K562 (cell line): ENCODE results near the gene NR3C2. TPM values are rescaled to one million over a fixed set of nuclear protein-coding genes. Genes with fewer than 3 reads are reported as not detected.

Experiments used
- ESRRB ChIP-seq: fragments of 250-450 bp; sonication (Bioruptor Pico); IDR thresholded peaks from 2 replicates; pipeline ENCODE4 v1.5.0; 2020; ENCODE audit warnings: mild to moderate bottlenecking, moderate library complexity, borderline replicate concordance
- MITF ChIP-seq: IDR thresholded peaks from 2 replicates; pipeline ENCODE4 v1.6.1; 2014; ENCODE audit warnings: antibody characterized with exemption
- PRDM10 ChIP-seq: fragments of 450-650 bp; IDR thresholded peaks from 2 replicates; pipeline ENCODE4 v1.6.1; 2018; ENCODE audit not compliant: partially characterized antibody
- RBM17 ChIP-seq: fragments of 200-400 bp; formaldehyde crosslinking; IDR thresholded peaks from 2 replicates; pipeline ENCODE4 v1.6.1; 2017; ENCODE audit warnings: low read depth, mild to moderate bottlenecking, low read length, borderline replicate concordance
- ZC3H8 ChIP-seq: fragments of 450-650 bp; IDR thresholded peaks from 2 replicates; pipeline ENCODE4 v1.6.1; 2017
- polyA plus RNA-seq, 8 experiments: library from polyadenylated mRNA; depleted of rRNA in 4 of 8; stranded (reverse) in 5 of 8; unstranded in 3 of 8; fragments of >200 nt; fragmentation: Nextera tagmentation in 2 of 8; fragmentation: Illumina TruSeq in 1 of 8; extraction: Ambion mirVana in 2 of 8; extraction: Trizol in 1 of 8; gene quantifications; 2 replicates each; pipeline versions ENCODE4 v1.2.1 to v1.2.3, GENCODE V29; 2011 to 2014; ENCODE audit warnings: inconsistent platforms in 1 of 8, missing spikeins in 1 of 8
- total RNA-seq, 7 experiments: library from RNA; depleted of rRNA in 6 of 7; stranded (reverse); fragments of >200 nt in 6 of 7; fragmentation: Illumina TruSeq in 2 of 7; extraction: Trizol in 2 of 7; gene quantifications; 2 replicates each; pipeline versions ENCODE4 v1.2.1 to v1.2.3, GENCODE V29; 2011 to 2021; ENCODE audit warnings: low replicate concordance in 1 of 7
- TF ChIP-seq, protein P1 (sequence below), 2 experiments: fragments of 450-650 bp; IDR thresholded peaks; 2 replicates each; pipeline ENCODE4 v1.6.1; 2018; ENCODE audit warnings: mild to moderate bottlenecking in 2 of 2, low read depth in 1 of 2; ENCODE audit not compliant: partially characterized antibody in 2 of 2

NR3C2 gene
- total and polyA plus RNA-seq, 9 of the 15 experiments (the other 6 are each of a cell fraction or from before 2014, with no cell fraction given) = 0.01 to 0.28 (median 0.16) TPM; not detected in 2

- no peak for TF ChIP-seq PRDM10
- no peak for TF ChIP-seq ESRRB (CRISPR knock-in tag)
- TF ChIP-seq, protein P1, sequence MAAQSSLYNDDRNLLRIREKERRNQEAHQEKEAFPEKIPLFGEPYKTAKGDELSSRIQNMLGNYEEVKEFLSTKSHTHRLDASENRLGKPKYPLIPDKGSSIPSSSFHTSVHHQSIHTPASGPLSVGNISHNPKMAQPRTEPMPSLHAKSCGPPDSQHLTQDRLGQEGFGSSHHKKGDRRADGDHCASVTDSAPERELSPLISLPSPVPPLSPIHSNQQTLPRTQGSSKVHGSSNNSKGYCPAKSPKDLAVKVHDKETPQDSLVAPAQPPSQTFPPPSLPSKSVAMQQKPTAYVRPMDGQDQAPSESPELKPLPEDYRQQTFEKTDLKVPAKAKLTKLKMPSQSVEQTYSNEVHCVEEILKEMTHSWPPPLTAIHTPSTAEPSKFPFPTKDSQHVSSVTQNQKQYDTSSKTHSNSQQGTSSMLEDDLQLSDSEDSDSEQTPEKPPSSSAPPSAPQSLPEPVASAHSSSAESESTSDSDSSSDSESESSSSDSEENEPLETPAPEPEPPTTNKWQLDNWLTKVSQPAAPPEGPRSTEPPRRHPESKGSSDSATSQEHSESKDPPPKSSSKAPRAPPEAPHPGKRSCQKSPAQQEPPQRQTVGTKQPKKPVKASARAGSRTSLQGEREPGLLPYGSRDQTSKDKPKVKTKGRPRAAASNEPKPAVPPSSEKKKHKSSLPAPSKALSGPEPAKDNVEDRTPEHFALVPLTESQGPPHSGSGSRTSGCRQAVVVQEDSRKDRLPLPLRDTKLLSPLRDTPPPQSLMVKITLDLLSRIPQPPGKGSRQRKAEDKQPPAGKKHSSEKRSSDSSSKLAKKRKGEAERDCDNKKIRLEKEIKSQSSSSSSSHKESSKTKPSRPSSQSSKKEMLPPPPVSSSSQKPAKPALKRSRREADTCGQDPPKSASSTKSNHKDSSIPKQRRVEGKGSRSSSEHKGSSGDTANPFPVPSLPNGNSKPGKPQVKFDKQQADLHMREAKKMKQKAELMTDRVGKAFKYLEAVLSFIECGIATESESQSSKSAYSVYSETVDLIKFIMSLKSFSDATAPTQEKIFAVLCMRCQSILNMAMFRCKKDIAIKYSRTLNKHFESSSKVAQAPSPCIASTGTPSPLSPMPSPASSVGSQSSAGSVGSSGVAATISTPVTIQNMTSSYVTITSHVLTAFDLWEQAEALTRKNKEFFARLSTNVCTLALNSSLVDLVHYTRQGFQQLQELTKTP (IDR thresholded peaks at IDR 0.05; ENCODE audit: low read depth in 1 of 2, partially characterized antibody in 2 of 2) = no peak
- TF ChIP-seq ZC3H8 = no peak
- no peak for TF ChIP-seq MITF
- TF ChIP-seq RBM17 = no peak
- TF ChIP-seq, all 486 proteins: peak for 0
Measured at GRCh38 chr4:148293571-148293970, 148.6 kb downstream of the NR3C2 start (continued).
